Fibroblast of skin of left quadriceps (primary cell): ENCODE data around the gene NUAK2.

Source experiments
- DNase-seq, 2 experiments: peaks; one replicate each; pipeline ENCODE4 v3.0.0-alpha.2; 2013; ENCODE audit warnings: low read depth in 2 of 2

NUAK2 gene

GRCh38 chr1:205319081-205320018 is 2.2 kb downstream of the NUAK2 start:
- no peak for DNase-seq

DNA sequence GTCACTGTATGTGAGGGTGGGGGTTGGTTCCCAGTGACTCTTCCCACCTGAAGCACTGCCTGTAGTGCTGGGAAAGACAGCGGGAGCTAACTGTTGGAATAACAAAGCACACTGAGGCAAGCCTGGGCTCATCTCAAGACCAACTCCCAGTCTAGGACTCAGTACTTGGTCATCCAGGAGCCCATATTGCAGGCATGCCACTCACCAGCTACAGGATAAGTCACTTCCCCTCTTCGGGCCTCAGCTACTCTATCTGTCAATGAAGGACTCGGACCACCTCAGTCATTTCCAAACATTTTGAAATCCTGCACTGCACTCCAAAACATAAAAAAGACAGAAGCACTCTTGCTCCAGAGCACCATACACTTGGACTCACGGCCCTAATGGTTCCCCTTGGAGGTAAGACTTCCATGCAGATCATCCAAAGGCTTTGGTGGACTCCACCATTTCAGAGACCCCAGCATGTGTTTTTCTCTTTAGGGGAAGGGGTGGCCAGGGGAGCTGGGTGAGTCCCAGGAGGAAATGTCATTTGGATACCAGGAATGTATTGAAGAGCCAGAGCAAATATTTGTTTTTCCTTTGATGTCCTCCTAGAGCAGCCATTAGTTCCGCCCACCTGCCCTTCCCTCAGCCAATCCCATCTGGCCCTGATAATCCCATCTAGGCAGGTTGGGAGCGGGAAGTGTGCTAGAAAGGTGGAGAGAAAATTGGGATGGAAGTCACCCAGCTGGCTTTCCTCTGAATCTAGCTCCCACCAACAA is 3.1 kb downstream of the NUAK2 start:
- DNase-seq, result no peak

- no peak for DNase-seq
Observed at GRCh38 chr1:205317311-205317917, 4.1 kb downstream of the NUAK2 start.

DNA sequence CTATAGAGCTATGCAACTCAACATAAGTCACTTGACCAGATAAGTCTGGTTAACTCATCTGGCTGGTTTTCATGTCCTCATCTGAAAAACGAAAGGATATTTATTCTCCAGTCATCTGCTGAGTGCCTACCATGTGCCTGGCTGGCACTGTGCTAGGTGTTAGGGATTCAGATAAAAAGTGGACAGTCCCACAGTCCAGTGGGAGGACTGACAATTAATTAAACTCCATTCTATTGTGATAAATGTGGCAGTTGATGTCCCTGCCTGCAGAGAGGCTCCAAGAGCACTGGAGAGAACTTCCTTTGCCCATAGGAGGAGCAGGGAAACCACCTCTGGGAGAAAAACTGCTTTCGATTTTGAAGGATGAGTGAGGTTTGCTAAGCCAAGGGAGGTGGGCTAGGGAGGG is 5.4 kb downstream of the NUAK2 start:
- no peak for DNase-seq

DNA sequence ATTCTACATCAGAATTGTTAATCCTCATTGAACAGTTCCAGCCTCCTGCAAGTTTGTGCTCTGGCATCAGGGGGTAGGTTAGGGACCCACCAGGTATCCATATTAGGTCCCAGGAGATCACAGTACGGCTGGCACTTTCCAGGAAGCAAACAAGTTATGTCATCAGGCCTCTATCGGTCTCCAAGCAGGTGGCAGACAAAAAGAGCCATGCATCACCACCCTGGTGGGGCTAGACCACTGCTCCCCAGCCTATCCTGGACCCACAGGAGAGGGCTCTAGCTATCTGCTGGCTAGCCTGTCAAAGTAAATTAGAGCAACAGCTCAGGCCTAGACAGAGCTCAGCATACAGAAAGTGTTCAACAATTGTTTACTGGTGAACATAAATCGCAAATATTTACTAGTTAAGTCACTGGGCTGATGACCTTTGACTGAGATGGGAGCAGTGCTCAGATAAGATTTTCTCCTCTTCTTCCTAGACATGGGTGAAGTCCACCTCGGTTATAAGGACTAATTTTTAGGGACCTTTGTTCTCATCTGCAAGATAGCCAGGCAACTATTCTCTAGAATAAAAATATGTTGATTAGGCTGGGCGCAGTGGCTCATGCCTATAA is 6.4 kb downstream of the NUAK2 start:
- no peak for DNase-seq

GRCh38 chr1:205313563-205314308 is 7.8 kb downstream of the NUAK2 start:
- DNase-seq, result no peak

GRCh38 chr1:205312866-205313562 is 8.5 kb downstream of the NUAK2 start:
- DNase-seq, result no peak

GRCh38 chr1:205310976-205311704 is 10.4 kb downstream of the NUAK2 start:
- no peak for DNase-seq

DNA sequence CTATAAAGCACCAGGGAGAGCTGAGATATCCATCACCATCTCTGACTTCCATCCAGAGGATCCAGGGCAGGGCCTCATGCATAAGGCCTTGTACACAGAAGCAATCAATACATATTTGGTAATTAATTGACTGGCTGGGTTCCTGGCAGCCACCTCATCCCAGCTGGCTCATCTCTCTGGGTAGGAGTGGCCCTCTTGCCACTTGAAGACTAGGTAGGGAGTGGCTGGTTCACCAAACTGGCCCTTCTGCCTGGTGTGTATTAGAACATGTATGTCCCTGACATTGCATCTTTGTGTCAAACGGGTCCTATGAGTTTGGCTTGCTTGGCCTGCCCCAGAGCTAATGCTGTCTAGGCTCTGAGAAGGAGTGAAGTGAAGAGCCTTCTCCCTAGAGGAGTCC is 11.8 kb downstream of the NUAK2 start:
- no peak for DNase-seq

DNA sequence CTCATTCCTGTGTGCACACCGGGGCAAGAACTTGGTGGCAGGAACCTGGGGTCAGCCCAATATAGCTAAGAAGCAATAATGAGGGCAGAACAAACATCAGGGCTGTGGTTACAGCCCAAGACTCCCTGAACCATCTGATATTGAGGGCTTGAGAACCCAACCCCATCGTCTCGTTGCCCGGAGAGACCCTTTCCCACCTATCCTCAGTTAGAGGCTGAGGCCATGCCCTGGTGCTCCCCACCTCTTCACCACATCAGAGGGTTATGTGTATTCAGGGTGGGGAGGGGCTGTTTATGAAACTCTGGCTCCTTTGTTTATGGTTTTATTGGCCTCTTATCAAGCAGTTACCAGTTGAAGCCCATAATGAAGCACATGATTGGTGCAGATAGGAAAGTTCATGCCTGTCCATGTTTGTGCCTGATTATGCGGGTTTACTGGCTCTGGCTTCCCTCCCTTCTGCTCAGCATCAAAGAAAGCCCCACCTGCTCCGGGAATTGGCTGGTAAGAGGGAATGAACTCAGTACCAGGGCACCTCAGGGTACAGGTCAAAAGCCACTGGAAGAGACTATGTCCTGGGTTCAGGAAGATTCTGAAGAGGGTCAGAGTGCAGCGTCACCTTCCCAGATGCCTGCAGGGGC is 14.5 kb downstream of the NUAK2 start:
- no peak for DNase-seq

GRCh38 chr1:205304695-205305070 is 16.9 kb downstream of the NUAK2 start:
- no peak for DNase-seq

- DNase-seq, result no peak
Observed at GRCh38 chr1:205304046-205304694, 17.4 kb downstream of the NUAK2 start.

GRCh38 chr1:205303247-205303888 is 18.2 kb downstream of the NUAK2 start:
- no peak for DNase-seq

DNA sequence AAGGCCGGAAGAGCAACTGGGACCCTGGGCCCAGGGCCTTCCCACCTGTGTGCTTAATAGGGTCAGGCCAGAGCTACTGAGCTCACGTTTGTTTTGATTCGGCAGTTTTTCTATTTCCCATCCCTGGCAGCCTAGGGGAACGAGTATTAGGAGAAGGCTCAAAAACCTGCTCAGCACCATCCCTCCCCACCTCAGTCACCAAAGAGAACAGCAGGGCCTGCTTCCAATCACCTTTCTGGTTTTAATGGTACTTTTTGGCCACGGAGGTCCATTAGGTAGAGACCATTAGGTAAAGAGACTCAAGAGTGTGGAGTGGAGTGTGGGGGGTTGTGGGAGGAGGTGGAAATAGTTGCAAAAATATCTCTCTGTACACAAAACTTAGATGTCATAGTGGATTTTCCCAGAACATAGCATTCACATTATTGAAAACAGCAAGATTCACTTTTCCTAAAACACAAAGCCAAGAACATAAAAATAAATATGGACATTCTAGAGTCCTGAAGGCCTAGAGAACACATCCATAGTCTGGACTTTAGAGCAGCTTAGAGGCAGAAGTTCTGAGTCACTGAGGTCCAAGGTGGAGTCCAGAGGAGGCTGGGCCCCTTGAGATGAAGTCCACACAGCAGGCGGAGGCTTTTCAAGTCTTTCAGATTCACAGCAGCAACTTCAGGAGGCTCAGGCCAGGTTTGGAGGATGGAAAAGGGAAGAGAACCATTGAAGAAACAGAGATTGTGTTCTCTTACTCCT is 19.5 kb downstream of the NUAK2 start:
- DNase-seq, result no peak

DNA sequence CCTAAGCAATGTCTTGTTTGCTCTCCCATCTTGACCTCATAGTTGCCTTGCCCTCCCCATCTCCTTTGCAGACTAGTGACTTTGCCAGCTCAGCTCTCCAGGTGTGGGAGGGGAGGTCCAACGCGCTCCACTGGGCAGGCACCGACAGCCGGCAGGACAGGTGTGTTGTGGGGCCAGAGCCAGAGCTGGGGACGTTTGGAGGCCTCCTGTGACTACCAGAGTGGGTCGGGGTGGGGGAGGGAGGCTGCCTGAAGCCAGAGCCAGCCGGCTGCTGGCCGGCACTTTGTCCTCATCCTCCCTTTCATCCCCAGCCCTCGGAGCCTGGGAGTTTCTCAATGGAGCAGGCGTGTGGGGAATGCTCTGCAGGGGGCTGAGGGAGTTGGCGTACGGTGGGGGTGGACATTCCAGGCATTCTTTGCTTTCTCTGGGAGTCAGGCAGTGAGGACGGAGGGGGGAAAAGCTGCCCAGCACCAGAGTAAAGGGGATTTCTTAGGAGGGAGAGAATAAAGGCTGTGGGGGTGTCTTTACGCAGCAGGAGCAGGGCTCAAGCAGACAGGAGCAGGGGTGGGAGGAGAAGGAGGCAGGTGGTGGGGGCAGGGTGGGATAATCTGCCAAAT is 20.2 kb downstream of the NUAK2 start:
- DNase-seq, result peak; percentile 97 to 98

DNA sequence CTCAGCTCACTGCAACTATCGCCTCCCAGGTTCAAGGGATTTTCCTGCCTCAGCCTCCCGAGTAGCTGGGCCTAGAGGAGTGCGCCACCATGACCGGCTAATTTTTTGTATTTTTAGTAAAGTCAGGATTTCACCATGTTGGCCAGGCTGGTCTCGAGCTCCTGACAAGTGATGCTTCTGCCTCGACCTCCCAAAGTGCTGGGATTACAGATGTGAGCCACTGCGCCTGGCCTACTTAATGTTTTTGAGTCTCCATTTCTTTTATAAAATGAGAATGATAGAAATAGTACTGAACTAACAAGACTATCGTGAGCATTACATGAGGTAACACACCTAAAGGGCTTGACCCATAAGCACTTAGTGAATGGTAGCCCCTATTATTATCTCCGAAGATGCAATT is 21.4 kb downstream of the NUAK2 start:
- no peak for DNase-seq
